Femur (tissue), 1 donor: ENCODE measurements around the gene MRPS9.

Experiments used
- DNase-seq: peaks from one replicate; pipeline ENCODE4 v3.0.0-alpha.2; 2017

The MRPS9 gene

DNA sequence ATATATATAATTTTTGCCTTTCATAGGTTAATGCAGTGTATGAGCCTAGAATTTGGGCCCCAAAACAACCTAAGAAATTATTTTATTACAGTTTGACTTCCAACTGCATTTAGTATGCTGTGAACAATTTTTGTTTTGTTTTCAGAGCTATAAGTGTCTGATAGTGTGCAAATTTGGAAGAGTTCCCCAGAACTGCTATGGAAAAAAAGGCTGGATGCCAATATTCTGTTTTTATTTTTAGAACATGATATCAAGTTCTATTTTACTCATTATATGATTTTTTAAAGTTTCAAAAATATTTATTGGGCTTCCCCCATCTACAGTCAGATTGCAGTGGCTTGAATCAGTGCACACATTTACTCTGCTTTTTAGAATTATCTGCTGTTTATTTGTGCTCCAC lies 42.6 kb downstream of the MRPS9 start:
- no peak for DNase-seq

DNA sequence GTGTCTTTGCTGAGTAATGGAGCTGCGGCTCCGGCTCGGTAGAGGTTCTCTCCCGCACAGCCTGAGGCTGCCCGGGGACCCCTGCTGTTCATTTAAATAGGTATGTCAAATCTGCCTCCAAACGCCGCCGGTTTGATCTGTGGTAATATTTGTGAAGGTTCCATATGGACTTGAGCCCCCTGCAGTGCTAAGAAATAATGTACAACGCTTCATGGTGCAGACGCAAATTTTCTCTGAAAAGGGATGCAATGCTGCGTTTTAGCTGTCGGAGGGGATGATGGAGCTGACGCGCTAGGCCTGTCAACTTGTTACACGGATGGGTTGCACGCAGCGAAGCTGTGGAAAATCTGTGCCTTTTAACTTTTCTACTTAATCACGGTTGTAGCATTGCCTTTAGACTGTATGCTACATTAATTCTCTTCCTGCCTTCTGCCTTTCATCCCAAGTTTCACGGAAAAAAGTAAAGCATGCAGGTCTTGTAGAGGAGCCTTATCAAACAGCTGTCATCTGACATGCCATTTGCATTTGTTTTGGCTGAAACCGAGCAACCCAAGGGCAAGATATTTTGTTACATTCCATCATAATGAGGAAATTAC lies 43.2 kb downstream of the MRPS9 start:
- DNase-seq: no peak

DNA sequence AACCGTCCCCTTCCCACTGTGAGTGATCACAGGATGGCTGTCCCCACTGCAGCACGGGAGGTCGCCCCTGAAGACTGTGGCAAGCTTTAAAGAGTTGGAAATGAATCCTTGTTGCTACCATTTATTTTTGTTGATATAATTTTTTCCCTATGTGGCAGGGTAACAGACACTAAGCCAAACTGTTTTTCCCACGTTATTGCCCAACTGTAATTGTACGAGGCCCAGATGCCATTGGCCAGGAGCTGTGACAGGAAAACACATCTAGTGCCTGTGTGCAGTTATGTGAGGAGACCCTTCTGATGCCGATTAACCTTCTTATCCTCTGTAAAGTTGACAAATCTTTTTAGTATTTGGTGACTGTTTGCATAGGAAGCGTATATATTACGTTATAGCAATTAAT lies 44.2 kb downstream of the MRPS9 start:
- no peak for DNase-seq

DNA sequence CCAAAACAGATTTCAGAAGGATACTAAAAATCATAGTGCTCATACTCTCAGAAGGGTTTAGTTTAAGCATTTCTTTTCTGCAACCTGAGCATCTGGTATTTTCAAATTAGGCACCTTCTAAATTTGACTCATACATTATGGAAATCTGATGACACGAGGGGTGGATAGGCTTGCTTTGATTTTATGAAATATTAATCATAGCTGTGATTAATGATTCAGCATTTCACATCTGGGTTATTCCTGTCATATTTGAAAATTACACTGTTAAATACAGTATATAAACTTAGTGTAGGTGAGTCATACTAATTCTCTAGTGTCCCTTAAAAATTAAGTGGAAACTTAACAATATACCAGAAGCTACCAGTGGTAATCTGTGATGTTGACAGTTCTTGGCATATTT lies 47.7 kb downstream of the MRPS9 start:
- DNase-seq: no peak

DNA sequence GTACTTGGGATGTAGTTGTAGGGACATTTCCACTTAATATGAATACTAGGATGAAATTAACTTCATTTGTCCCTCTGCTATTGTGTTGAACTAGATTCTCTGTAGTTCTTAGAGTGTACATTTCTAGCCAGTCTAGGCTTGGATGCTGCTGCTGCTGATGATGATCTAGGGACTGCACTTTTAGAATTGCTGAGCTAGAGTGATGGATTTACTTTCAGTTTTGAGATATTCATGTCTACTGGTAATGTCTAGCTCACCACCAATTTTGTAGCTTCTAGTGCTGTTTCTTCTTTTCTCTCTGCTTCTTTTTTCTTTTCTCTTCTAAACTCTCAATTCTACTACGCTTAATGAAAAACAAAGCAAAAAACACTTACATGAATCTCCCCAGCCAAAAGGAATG lies 49.4 kb downstream of the MRPS9 start:
- DNase-seq: no peak

DNA sequence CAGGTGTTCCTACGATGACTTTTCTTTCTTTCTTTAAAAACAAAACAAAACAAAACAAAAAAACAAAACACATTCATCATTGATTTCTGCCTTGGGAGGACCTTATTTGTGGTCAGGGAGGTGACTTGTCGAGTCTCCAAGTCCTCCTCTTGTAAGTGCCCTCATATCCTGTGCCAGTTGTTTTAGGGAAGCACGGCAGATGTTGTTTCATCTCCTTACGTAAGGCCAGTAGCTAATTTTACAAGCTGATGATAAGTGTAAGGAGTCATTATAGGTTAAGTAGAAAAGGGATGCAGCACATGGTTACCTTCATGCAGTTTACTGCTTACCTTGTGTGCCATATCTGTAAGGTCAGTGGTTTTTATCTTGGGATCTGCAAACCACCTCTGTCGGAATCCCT lies 52.2 kb downstream of the MRPS9 start:
- DNase-seq: no peak

DNA sequence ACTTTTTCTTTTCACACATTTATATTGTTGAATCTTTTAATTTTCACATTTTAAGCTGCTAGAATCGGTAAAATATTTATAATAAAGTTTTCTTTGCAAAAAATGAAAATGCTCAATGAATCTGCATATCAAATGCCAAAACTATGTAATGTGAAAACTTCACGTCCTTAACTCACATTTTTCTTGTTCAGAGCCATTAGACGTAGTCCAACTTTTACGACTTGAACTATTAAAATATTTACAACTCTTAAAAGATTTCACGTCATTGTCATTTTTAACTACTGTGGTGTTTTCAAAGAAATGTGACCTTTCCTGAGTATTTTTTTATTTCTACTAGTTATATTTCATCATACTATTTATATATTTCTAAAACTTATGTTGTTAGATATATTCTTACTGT lies 54.9 kb downstream of the MRPS9 start:
- no peak for DNase-seq

DNA sequence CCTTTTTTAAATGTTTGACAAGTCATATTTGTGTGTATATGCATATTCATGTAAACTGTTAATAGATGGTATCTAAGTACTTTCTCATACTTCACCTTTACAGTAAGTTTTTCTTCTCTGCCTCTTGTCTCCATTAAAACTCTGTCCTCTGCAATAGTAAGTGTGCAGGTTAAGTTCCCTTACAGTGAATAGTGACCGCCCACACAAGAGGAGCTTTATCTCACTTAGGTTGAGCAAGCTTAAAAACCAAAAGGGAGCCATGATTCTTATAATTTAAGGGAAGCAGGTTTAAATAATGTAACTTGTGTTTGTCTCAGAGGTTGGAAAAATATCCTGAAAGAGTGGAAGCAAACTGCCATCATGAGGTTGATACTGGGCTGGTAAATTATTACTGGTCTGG lies 61.3 kb downstream of the MRPS9 start:
- DNase-seq: no peak

DNA sequence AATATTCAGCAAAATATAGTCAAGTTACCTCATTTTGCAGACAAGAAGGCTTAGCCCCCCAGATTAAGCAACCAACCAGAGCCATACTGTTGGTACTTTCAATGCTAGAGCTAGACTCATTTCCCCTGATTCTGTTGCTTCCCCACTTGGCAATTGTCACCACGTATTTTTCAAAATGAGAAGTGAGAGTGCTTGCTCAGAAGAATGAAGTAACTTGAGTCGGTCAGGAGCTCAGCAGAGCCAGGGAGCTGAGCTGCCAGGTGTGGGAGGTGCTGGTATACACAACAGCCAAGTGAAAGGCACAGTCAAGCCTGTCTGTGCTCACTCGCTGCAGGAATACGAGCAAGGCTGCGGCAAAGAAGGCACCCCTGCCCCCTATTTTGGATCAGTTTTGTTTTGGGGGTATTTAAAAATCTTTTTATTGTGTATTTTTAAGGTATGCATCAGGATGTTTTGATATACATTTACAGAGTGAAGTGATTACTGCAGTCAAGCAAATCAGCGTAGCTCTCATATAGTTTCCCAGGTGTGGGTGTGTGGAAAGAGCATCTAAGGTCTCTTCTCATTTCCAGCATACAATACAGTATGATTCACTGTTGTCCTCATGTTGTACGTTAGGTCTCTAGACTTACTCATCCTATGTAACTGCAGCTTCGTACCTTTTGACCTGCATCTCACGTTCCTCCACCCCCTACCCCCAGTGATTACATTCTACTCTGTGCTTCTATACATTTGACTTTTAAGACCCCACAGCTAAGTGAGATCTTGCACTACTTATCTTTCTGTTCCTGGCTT lies 62.4 kb downstream of the MRPS9 start:
- no peak for DNase-seq

DNA sequence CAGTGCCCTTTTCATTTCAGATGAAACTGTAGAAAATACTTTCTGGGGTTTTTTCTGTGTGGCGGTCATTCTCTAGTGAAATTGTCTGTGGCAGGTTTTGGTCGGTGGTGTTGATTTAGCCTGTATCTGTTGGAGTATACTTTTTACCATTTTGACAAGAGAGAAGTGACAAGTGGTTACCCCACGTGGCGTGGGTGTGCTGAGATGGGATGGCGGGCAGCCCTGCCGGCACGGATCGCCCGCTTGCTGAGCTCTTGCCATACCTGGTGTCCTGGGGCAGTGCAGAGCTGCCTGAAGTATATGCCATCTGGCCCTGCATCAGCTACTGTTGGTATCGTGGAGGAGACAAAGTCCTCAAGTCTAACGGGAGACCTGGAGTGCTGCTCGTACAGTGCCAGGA lies 64.1 kb downstream of the MRPS9 start:
- no peak for DNase-seq

DNA sequence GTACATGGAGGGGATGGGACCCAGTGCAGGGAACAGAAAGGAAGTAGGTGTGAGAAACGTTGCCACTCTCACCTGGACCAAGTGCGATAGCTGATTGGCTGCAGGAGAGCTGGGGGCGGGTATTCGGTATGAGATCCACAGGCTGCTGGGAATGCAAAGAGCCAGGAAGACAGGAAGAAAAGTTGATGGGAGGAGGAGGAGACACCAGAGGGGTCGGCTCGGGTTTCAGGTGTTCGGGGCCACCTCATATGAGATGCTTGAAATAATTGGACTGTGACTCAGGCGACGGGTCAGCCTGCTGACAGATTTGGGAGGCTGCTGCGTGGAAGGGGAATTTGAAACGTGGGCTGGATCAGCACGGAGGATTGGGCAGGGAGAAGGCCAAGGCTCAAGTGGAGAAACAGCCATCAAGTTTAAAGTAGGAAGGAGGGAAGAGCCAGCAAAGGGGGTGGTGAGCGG lies 65.1 kb downstream of the MRPS9 start:
- DNase-seq: no peak

DNA sequence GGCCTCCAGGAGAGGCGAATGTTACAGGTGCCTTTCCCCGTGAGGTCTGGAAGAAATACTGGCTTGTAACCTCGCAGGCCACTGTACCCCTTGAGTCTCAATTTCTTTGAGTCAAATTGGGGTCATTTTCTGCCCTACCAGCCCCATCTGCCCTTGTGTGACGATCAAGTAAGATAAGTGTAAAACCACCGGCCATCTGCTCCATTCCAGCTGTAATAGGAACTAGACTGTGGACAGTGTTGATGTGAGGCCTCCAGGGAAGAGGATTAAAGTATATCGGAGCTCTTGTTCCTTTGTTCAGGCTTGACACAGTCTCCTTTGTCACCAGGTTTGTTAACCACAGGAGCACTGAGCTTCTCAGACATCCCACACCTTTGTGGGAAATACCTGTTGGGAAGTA lies 65.6 kb downstream of the MRPS9 start:
- no peak for DNase-seq

DNA sequence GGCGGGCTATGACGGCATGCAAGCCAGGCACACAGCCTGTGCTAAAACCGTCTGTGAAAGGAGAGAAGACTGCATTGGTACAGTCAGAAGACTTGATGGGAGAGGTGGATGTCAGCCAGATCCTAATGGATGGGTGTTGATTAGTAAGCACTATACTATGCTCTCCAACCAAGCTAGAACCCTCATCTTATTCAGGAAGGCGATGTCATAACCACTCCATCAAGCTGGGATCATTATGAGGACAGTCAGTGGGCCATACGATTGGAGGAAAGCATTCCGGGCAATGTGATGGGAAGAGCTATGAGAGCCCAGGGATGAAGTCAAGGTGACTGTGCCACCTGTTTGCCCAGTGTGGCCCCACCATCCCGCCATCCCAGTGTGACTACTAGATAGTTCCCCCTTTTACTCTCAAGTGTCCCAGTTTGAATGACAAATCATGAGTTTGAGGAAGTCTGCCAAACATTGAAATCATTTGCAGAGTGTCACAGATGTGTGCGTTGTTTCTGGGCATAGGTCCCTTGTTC lies 66.4 kb downstream of the MRPS9 start:
- DNase-seq: no peak

DNA sequence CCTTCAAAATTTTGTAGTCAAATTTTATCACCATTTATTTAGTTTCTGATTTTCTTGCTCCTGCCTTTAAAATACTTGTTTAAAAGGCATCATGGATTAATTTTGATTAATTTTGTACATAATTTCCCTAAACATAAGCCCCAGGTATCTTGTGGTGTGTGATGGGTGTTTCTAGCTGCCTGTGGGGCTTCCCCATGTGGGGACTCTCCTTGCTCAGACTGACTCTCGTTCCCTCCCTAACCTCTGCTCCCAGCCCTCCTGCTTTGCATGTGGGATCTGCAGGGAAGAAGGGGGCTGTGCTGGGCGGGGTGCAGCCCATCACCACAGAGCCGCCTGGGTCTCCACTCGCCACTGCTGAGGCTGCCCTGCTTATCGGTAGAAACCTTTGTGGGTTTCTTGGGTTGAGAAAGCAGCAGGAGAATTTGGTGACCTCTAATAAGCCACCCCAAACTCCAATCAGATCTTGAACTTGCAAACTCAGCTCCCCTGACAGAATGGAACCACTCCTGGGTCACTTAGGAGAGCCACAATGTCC lies 72.5 kb downstream of the MRPS9 start:
- DNase-seq: no peak

DNA sequence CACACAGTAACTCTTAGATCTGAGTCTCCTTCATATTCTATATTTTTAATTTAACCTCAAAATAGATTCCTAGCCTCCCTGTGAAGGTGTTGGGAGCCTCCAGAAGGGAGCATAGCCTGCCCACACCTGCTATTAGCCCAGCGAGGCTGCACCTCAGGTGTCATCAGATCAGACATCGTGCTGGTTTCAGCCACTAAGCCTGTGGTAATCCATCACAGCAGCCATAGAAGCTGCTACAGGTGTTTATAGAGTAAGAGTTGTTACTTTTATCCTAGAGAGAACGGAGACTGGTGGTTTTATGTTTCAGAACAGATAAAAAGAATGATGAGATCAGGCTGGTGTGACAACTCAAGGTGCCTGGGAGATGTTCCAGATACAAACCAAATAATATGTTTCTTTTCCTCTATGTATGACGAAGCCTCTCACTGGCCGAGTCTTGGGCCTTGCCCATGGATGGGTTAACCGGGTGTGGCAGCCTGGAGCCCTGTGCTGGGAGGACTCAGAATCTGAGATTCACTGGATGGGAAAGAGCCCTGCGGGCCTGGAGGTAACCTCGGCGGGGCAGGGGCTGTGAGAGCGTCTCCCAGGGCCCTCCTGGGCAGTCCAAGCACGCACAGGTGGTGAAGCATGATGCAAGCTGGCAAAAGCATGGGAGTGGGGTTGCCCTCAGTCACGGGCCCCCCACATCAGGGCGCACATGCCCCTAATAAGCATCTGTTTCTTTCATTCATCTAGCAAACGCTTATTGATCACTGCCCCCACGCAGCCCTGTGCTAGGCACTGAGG lies 73.7 kb downstream of the MRPS9 start:
- no peak for DNase-seq

DNA sequence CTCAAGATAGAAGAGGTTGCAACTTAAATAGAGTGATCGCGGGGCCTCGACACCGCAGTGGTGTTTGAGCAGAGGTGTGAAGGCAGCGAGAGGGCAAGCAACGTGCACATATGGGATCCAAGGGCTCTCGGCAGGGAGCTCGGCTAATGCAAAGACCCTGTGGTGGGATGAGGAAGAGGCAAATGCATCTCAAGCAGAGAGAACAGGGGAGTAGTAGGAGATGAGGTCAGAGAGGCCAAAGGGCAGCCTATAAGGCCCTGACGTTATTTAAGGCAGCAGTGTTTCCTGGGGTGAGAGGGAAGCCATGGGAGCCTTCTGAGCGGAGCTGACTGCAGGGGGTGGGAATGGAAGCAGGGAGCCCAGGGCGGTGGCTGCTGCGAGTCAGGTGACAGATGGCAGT lies 74.5 kb downstream of the MRPS9 start:
- no peak for DNase-seq

DNA sequence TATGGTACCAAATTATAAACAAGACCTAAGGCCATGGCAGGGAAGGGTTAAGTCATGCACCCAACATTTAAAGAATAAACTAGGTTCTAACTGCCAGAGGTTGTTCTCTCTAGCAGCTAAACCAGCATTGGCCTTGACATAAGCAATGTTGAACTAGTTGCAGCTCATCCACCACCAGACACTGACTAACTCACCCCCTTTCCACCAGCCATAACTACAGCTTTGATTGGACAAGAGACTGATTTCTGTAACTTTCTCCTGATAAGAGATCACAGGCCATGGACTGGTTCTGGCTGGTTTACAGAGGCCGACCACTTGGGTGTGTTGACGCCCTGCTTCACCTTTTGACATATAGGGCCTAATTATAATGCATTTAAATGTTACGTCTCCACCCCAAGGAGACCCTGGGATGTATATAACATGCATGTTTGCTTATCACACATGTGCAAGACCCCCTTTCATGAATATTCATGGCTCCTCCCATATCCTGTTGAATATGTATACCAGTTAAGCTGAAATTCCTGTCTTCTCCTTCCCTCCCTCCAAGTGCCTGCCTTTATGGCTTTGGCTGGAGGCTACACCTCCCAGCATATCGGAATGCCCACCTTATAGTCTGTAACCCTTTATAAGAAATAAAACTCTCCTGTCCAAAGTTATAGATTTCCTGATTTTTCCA lies 75.9 kb downstream of the MRPS9 start:
- DNase-seq: no peak

DNA sequence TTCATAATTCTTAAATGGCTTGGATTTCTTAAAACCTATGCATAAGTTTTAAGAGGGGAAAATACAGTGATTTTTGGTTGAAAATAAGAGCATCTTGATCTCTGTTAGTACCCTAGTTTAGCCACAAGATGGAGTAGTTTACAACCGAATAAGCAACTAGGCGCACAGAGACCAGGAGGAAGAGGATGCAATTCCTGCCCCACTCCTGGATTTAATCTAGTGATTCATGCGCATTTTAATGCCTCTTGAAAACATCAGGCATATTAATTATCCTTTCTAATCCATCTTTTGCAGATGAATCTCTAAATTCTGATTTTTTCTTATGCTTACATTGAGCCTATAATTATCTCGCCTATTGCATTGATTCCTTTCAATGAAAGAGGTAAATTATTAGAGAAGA lies 76.7 kb downstream of the MRPS9 start:
- no peak for DNase-seq

DNA sequence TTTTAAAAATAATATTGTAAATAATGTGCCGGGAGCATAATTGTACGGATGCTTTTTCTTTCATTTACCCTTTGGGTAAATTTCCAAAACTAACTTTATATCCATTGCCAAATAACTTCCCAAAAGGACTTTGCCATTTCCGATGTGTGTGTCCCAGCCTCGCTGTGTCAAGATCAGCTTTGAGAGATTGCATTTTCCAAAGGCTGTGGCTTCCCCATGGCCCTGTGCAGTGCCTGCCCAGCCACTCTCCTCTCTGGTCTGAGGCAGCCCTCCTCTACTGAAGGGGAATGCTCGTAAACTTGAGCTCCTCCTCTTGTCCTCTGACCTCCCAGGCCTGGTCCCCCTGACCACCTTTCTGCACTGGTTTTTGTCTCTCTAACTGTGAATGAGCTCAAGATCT lies 78.5 kb downstream of the MRPS9 start:
- no peak for DNase-seq

DNA sequence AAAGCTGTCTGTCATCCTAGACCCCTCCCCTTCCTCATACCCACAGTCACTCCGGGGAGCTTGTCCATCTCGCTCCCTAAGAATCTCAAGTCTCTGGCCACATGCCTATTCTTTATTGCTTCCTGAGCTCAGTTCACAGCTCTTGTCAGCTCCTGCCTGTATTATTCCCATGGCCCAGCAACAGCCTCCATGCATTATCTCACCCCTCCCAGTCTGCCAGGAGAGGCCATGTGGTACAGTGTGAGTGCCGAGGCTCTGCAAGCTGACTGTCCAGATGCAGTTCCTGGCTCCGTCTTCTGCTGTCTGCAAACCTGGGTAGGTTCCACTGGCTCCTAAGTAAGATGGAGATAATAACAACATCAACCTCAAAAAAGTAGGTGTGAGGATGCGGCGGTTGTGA lies 79.7 kb downstream of the MRPS9 start:
- DNase-seq: no peak

DNA sequence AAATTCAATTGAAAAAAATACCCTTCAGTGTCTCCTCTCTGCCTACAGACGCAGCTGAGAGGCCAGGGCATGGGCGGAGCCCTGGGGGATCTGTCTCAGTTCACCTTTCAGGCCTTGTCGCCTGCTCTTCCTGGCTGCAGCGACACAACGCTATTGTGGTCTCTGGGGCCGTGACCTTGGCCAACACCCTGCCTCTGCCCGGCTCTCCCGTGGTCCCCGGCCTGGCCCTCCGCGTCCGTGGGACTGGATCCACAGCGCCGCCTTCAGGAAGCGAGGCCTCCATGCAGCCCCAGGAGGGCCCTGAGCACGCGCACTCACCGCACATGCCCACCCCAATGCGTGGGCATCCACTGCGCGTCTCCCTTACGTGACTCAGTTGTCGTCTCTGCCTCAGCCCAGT lies 81.1 kb downstream of the MRPS9 start:
- DNase-seq: no peak

DNA sequence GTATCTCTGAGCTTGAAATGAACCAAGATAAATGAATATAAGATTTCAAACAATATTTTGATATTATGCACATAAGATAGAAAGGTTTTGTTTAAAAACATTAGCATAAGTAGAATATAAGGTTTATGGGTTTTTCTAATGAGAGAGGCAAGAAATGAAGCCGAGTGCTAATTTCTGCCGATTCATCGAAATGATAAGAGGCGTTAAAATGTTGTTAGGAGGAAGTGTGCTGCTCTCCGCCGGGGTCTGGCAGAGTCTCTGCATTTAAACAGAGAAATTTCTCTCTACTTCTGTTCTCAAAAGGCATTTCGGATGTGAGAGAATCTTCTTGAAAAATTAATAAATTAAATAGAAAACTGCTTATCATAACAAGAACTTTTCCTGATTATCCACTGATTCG lies 83.6 kb downstream of the MRPS9 start:
- DNase-seq: no peak

DNA sequence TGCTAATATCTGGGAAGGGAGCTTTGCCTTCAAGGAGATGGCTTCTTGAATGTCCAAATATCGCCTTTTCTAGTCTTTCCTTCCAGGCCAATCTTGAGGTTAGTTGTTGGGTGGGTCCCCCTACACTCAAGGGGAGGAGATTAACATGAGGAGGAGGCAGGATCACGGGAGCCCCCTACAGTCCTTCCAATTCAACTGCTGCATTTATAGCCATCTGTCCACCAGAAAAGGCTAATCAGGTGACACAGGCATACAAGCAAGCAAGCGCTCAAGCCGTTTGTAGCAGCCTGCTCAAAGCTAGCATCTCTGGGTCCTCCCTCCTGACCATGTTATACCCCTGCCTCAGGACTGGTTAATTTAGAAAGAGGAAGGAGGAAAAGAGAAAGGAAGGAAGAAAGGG lies 87.6 kb downstream of the MRPS9 start:
- no peak for DNase-seq
